Endothelial cell of umbilical vein (primary cell): ENCODE results near the gene XPNPEP2. TPM values are rescaled to one million over a fixed set of nuclear protein-coding genes. Genes with fewer than 3 reads are reported as not detected.

Source experiments
- BruUV-seq: library from RNA; stranded (reverse); fragments of 400-500 nt; replicated peaks from 2 replicates; lab custom pipeline; 2021; lab: Mats Ljungman, UMichigan
- CTCF ChIA-PET: fragments of 300-600, 350-600 bp; sonication (Branson Sonifier 250); formaldehyde crosslinking; loops from one replicate; lab custom pipeline; 2021; ENCODE audit warnings: antibody characterized with exemption, inconsistent platforms; lab: Charles Lee
- POLR2A ChIA-PET: fragments of 300-600, 350-600 bp; sonication (Branson Sonifier 250); formaldehyde crosslinking; loops from one replicate; lab custom pipeline; 2021; ENCODE audit warnings: antibody characterized with exemption, inconsistent platforms; lab: Charles Lee
- DNase-seq: peaks from one replicate; pipeline ENCODE4 v3.0.0-alpha.2; 2011; ENCODE audit warnings: low read depth, low spot score
- FAIRE-seq: peaks from 2 replicates; lab custom pipeline; 2011; peaks lifted over from hg19 to GRCh38; lab: Jason Lieb, UNC
- H2AFZ ChIP-seq: 2 replicates; pipeline ENCODE4 v1.6.0; 2012; ENCODE audit warnings: low read depth, low read length, control low read depth, inconsistent platforms
- H3K27ac ChIP-seq: 2 replicates; pipeline ENCODE4 v1.5.1; 2011; ENCODE audit warnings: low read depth, mild to moderate bottlenecking, control low read depth, low read length, moderate library complexity; ENCODE audit not compliant: insufficient read depth
- H3K27me3 ChIP-seq, 2 experiments: 2 replicates each; pipeline versions ENCODE4 v1.6.0 to v1.6.1; 2011; ENCODE audit warnings: low read length in 2 of 2, mixed read lengths in 1 of 2; ENCODE audit not compliant: control insufficient read depth in 2 of 2, insufficient read depth in 2 of 2
- H3K36me3 ChIP-seq, 2 experiments: 2 replicates in 1 of 2; 3 replicates in 1 of 2; pipeline ENCODE4 v1.5.1; 2011; ENCODE audit warnings: low read length in 2 of 2, mild to moderate bottlenecking in 1 of 2, moderate library complexity in 1 of 2; ENCODE audit not compliant: control insufficient read depth in 2 of 2, insufficient read depth in 2 of 2; ENCODE audit errors: extremely low read depth in 1 of 2
- H3K4me1 ChIP-seq: 3 replicates; pipeline ENCODE4 v1.5.1; 2011; ENCODE audit warnings: mild to moderate bottlenecking, low read length; ENCODE audit not compliant: control insufficient read depth, insufficient read depth; ENCODE audit errors: extremely low read depth
- H3K4me2 ChIP-seq: 2 replicates; pipeline ENCODE4 v1.6.1; 2011; ENCODE audit warnings: low read length, control low read depth, mixed read lengths; ENCODE audit not compliant: insufficient read depth
- H3K4me3 ChIP-seq, 3 experiments: fragments of 200-600 bp in 1 of 3; sonication (generic), shearing (Covaris generic) in 1 of 3; replicated peaks in 1 of 3; 2 replicates each; pipeline ENCODE4 v1.5.1; 2011 to 2016; ENCODE audit warnings: control low read depth in 3 of 3, low read length in 3 of 3, mild to moderate bottlenecking in 2 of 3, inconsistent platforms in 1 of 3, low read depth in 1 of 3, moderate library complexity in 1 of 3; ENCODE audit not compliant: insufficient read depth in 1 of 3
- H3K79me2 ChIP-seq: 2 replicates; pipeline ENCODE4 v1.6.0; 2012; ENCODE audit warnings: low read length, inconsistent platforms; ENCODE audit not compliant: control insufficient read depth, insufficient read depth
- H3K9ac ChIP-seq: replicated peaks from 2 replicates; pipeline ENCODE3; 2011; ENCODE audit warnings: low read length, control low read depth; ENCODE audit not compliant: insufficient read depth; ENCODE audit errors: extremely low read depth
- H3K9me1 ChIP-seq: replicated peaks from 3 replicates; pipeline ENCODE4 v1.6.0; 2011; ENCODE audit warnings: mild to moderate bottlenecking, low read length; ENCODE audit not compliant: control insufficient read depth, insufficient read depth; ENCODE audit errors: extremely low read depth
- H3K9me3 ChIP-seq: replicated peaks from 2 replicates; pipeline ENCODE4 v1.5.1; 2012; ENCODE audit warnings: low read length, inconsistent platforms; ENCODE audit not compliant: control insufficient read depth, insufficient read depth
- H4K20me1 ChIP-seq: replicated peaks from 2 replicates; pipeline ENCODE3; 2011; ENCODE audit warnings: mild to moderate bottlenecking, low read length; ENCODE audit not compliant: control insufficient read depth, insufficient read depth; ENCODE audit errors: extremely low read depth
- CTCF ChIP-seq, 2 donors: IDR thresholded peaks; 1 replicate in 1 of 2; 2 replicates in 1 of 2; pipeline ENCODE4 v1.5.1; 2011; ENCODE audit warnings: low read length in 2 of 2, mild to moderate bottlenecking in 2 of 2, moderate library complexity in 2 of 2, control low read depth in 1 of 2, inconsistent platforms in 1 of 2, low read depth in 1 of 2; ENCODE audit not compliant: insufficient read depth in 1 of 2; ENCODE audit errors: extremely low read depth in 1 of 2
- EZH2 ChIP-seq: IDR thresholded peaks from 2 replicates; pipeline ENCODE4 v1.6.1; 2012; ENCODE audit warnings: borderline replicate concordance, low read depth, mild to moderate bottlenecking, moderate library complexity, low read length, inconsistent platforms; ENCODE audit not compliant: severe bottlenecking
- FOS ChIP-seq: IDR thresholded peaks from 2 replicates; pipeline ENCODE4 v1.6.1; 2011; ENCODE audit warnings: mild to moderate bottlenecking, low read length, moderate library complexity, borderline replicate concordance; ENCODE audit not compliant: insufficient read depth
- GATA2 ChIP-seq: IDR thresholded peaks from 2 replicates; pipeline ENCODE4 v1.7.0; 2011; ENCODE audit warnings: low read depth, mild to moderate bottlenecking, moderate library complexity, mixed read lengths, low read length; ENCODE audit not compliant: insufficient read length, insufficient read depth
- JUN ChIP-seq: IDR thresholded peaks from 2 replicates; pipeline ENCODE4 v1.6.1; 2011; ENCODE audit warnings: borderline replicate concordance, low read depth; ENCODE audit not compliant: insufficient read length, insufficient read depth
- MYC ChIP-seq: IDR thresholded peaks from one replicate; pipeline ENCODE4 v1.6.1; 2011; ENCODE audit warnings: mild to moderate bottlenecking, low read depth, low read length
- POLR2A ChIP-seq: IDR thresholded peaks from 2 replicates; pipeline ENCODE4 v1.6.1; 2012; ENCODE audit warnings: low read depth, mild to moderate bottlenecking, control low read depth, low read length
- POLR2AphosphoS5 ChIP-seq: IDR thresholded peaks from 2 replicates; pipeline ENCODE4 v1.6.1; 2012; ENCODE audit warnings: low read depth, mild to moderate bottlenecking, control low read depth, low read length, moderate library complexity; ENCODE audit not compliant: insufficient read depth
- dilution Hi-C: fragments of 300-500 bp; cut with MboI; formaldehyde crosslinking; loops from one replicate; pipeline ENCODE4 v1.15.0; 2019; ENCODE audit warnings: low sequenced_read_pairs; ENCODE audit not compliant: extremely low pct_ligation_motif_present
- intact Hi-C: fragments of 100-400 bp; cut with micrococcal nuclease; formaldehyde crosslinking; loops from one replicate; pipeline ENCODE4 v1.10.0; 2022
- polyA plus RNA-seq, 4 experiments: library from polyadenylated mRNA; depleted of rRNA in 3 of 4; stranded (reverse) in 3 of 4; unstranded in 1 of 4; fragments of >200 nt; gene quantifications; 2 replicates each; pipeline versions ENCODE4 v1.2.1 to v1.2.3, GENCODE V29; 2011 to 2012; ENCODE audit warnings: missing spikeins in 1 of 4
- total RNA-seq: library from RNA; stranded (reverse); gene quantifications from 2 replicates; pipeline ENCODE4 v1.2.3, GENCODE V29; 2021

XPNPEP2 gene
- total and polyA plus RNA-seq, 2 donors (not counting 3 experiments of a cell fraction or from before 2014, with no cell fraction given) = 0.04 TPM; not detected in 1

DNA sequence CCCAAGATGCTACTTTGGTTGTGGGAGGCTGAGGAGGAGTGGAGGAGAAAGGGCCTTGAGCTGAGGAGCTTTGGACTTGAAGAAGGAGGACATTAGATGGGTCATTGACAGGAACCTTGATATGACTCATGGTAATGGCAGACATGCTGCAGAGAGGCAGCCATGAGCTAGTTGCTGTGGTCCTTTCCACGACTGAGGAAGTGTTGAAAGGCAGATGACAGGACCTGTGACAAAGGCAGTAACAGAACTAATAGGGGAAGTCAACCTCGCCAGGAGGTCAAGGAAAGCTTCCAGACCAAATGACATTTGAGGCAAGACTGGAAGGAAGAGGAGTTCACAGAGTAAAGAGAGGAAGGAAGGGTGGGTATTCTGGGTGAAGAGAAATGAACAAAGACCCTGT is 7.6 kb upstream of the XPNPEP2 start:
- Histone ChIP-seq H3K27ac (no peak overlapping the region), H2AFZ (no peak overlapping the region), H3K9me3 (no peaks in the 10 kb centered on the region), H3K4me3 (no peak overlapping the region), H3K9ac (no peak overlapping the region), H3K4me1 (no peaks in the 10 kb centered on the region), H3K79me2 (no peaks in the 10 kb centered on the region), H3K36me3 (no peaks in the 10 kb centered on the region), H3K4me2 (no peak overlapping the region), H3K27me3 (peaks cover 0 to 3% of the 10 kb centered on the region in 2 experiments), H4K20me1 (no peaks in the 10 kb centered on the region), H3K9me1 (no peaks in the 10 kb centered on the region)
- FAIRE-seq (no peak), DNase-seq (no peak)
- intact Hi-C loops (no loop called here), dilution Hi-C loops (no loop called here)
- ChIA-PET POLR2A (no interaction called here), CTCF (interaction anchor here (1.4 kb wide), 1 partner anchor 76 kb away, joined by 4 read pairs; no protein-coding TSS in a partner anchor)
- no TSS peak for BruUV-seq
- no peak for TF ChIP-seq CTCF (IDR thresholded peaks at IDR 0.05; ENCODE audit: extremely low read depth in 1 of 2, insufficient read depth in 1 of 2, low read depth in 1 of 2, low read length in 2 of 2)
- TF ChIP-seq POLR2A = no peak
- no peak for TF ChIP-seq FOS
- TF ChIP-seq EZH2 = no peak
- no peak for TF ChIP-seq MYC

- TF ChIP-seq POLR2A (no peak), GATA2 (no peak), POLR2AphosphoS5 (no peak), JUN (no peak), EZH2 (no peak)
- no peaks in the 10 kb centered on the region for H3K36me3 ChIP-seq
- ChIA-PET CTCF (no interaction called here), POLR2A (no interaction called here)
- H3K4me2 ChIP-seq = no peak overlapping the region
- H3K27me3 ChIP-seq = peaks cover 0 to 4% of the 10 kb centered on the region in 2 experiments
- no peaks in the 10 kb centered on the region for H3K79me2 ChIP-seq
- no peaks in the 10 kb centered on the region for H3K9me1 ChIP-seq
- no peak overlapping the region for H3K9ac ChIP-seq
- no peaks in the 10 kb centered on the region for H3K4me1 ChIP-seq
- intact Hi-C loops (no loop called here), dilution Hi-C loops (no loop called here)
- no peak overlapping the region for H3K27ac ChIP-seq
- FAIRE-seq (no peak), DNase-seq (no peak)
- no peak overlapping the region for H2AFZ ChIP-seq
- no peaks in the 10 kb centered on the region for H3K9me3 ChIP-seq
- H4K20me1 ChIP-seq = no peaks in the 10 kb centered on the region
- BruUV-seq = no TSS peak
- no peak overlapping the region for H3K4me3 ChIP-seq
Measured at GRCh38 chrX:129732857-129733256, 5.9 kb upstream of the XPNPEP2 start.
